ENCODE results near the gene FFAR2.

FFAR2 gene

GRCh38 chr19:35439921-35440320 is 8.1 kb upstream of the FFAR2 start:
- Histone ChIP-seq H3K27ac (ENCODE audit: low read length) (no peak overlapping the region), H3K36me3 (ENCODE audit: control insufficient read depth in 1 of 2, insufficient read depth in 2 of 2, low read length in 2 of 2) (no peaks in the 10 kb centered on the region), H3K4me1 (ENCODE audit: control insufficient read depth in 1 of 2, insufficient read depth in 2 of 2, low read length in 2 of 2) (peaks cover 14 to 27% of the 10 kb centered on the region in 2 donors), H3K9me3 (ENCODE audit: control insufficient read depth in 1 of 2, low read length in 2 of 2) (no peaks in the 10 kb centered on the region), H3K27me3 (ENCODE audit: low read depth, low read length) (no peaks in the 10 kb centered on the region), H3K4me3 (ENCODE audit: low read depth in 1 of 2, low read length in 2 of 2) (no peak overlapping the region)

- Histone ChIP-seq H3K9me3 (ENCODE audit: control insufficient read depth in 1 of 2, low read length in 2 of 2) (no peaks in the 10 kb centered on the region), H3K4me3 (ENCODE audit: low read depth in 1 of 2, low read length in 2 of 2) (no peak overlapping the region), H3K4me1 (ENCODE audit: control insufficient read depth in 1 of 2, insufficient read depth in 2 of 2, low read length in 2 of 2) (peaks cover 0 to 12% of the 10 kb centered on the region in 2 donors), H3K36me3 (ENCODE audit: control insufficient read depth in 1 of 2, insufficient read depth in 2 of 2, low read length in 2 of 2) (no peaks in the 10 kb centered on the region), H3K27ac (ENCODE audit: low read length) (no peak overlapping the region), H3K27me3 (ENCODE audit: low read depth, low read length) (no peaks in the 10 kb centered on the region)
Measured at GRCh38 chr19:35442091-35442490, 6.0 kb upstream of the FFAR2 start.

DNA sequence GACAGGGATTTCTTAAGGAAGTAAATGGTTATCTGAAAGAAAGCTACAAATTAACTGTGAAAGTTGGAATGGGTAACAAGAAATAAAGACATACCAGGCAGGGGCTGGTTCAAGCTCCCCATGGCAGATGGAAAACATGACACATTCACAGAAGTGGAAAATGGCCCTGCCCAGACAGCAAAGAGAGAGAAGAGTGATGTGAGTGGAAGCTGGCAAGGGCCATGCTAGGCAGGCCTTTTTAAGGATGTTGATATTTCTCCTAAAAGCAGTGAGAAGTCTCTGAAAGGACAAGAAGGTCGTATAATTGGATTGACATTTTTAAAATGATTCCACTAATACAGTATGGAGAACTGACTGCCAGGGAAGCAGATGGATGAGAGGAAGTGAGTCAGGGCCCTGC is 3.3 kb upstream of the FFAR2 start:
- H3K27ac ChIP-seq (ENCODE audit: low read length), result no peak overlapping the region
- no peaks in the 10 kb centered on the region for H3K4me1 ChIP-seq (ENCODE audit: control insufficient read depth in 1 of 2, insufficient read depth in 2 of 2, low read length in 2 of 2)
- no peaks in the 10 kb centered on the region for H3K27me3 ChIP-seq (ENCODE audit: low read depth, low read length)
- H3K4me3 ChIP-seq (ENCODE audit: low read depth in 1 of 2, low read length in 2 of 2), result no peak overlapping the region
- no peaks in the 10 kb centered on the region for H3K9me3 ChIP-seq (ENCODE audit: control insufficient read depth in 1 of 2, low read length in 2 of 2)
- H3K36me3 ChIP-seq (ENCODE audit: control insufficient read depth in 1 of 2, insufficient read depth in 2 of 2, low read length in 2 of 2), result no peaks in the 10 kb centered on the region

DNA sequence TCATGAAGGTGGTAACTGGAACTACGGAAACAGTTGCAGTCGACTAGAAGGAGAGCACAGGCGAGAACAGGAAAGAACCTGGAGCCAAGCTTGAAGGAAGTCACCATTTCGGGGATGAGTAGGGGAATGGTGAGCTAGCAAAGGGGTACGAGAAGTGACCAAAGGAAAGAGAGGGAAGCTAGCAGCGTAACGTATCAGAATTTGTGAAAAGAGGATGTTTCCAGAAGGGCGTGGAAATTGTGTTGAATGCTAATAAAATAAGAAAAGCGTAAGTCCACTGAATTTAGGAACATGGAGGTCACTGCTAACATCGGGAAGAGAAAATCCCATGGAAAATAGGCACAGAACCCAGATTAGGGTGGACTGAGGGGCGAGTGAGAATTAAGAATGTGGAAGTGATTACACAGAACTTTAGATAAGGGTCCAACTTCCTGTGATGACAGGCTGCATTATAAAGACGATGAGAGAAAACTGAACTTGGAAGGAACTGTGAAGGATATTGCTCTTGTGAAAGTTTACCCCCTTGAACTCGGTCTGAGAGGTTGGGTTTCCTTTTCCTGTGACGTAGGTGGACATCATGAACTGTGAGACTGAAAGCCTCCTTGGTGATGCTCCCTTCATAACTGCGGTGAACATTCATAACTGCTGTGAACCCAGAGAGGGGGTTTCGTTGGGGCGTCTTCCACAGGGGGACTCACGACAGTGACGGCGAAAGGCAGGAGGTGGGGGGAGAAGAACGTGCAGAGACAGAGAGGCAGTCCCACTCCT is 2.0 kb upstream of the FFAR2 start:
- Histone ChIP-seq H3K27me3 (ENCODE audit: low read depth, low read length) (no peaks in the 10 kb centered on the region), H3K4me1 (ENCODE audit: control insufficient read depth in 1 of 2, insufficient read depth in 2 of 2, low read length in 2 of 2) (no peaks in the 10 kb centered on the region), H3K36me3 (ENCODE audit: control insufficient read depth in 1 of 2, insufficient read depth in 2 of 2, low read length in 2 of 2) (no peaks in the 10 kb centered on the region), H3K27ac (ENCODE audit: low read length) (no peak overlapping the region), H3K4me3 (ENCODE audit: low read depth in 1 of 2, low read length in 2 of 2) (no peak overlapping the region), H3K9me3 (ENCODE audit: control insufficient read depth in 1 of 2, low read length in 2 of 2) (no peaks in the 10 kb centered on the region)

GRCh38 chr19:35449359-35450043 is 1.4 kb downstream of the FFAR2 start:
- no peak overlapping the region for H3K27ac ChIP-seq (ENCODE audit: low read length)

DNA sequence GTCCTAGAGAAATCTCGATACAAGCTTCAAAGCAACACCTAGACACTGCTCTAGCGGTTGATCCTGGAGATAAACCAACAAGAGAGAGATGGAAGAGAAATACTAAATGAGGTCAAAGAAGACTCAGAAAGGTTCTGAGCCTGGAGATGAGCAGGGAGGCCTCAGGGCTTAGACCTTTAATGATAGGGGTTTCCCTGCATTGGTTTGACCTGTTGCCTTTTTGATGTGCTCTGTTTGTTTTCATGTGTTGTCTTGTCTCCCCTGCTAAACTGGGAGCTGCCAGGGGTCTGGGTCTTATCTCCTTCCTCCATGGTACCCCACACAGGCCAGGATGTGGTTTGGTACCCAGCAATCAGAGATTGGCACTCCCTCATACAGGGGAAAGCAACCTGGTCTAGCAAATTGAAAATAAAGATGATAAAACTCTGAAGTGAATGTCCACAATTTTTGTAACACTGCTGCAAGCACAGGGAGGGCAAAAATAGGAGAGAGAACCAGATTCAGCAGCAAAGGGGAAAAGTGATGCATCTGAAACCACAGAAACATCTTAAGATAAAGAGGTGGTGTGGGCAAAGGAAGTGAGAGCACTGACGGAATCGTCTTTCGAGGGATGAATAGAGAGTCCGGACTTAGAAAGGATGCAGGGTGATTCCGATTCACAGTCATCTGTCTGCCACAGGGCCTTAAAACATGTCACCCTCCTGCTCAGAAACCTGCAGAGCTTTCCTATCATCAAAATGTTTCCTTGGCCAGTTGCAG is 3.5 kb downstream of the FFAR2 start:
- no peaks in the 10 kb centered on the region for H3K27me3 ChIP-seq (ENCODE audit: low read depth, low read length)
- no peak overlapping the region for H3K4me3 ChIP-seq (ENCODE audit: low read depth in 1 of 2, low read length in 2 of 2)
- no peak overlapping the region for H3K27ac ChIP-seq (ENCODE audit: low read length)
- H3K4me1 ChIP-seq (ENCODE audit: control insufficient read depth in 1 of 2, insufficient read depth in 2 of 2, low read length in 2 of 2), result no peaks in the 10 kb centered on the region
- no peaks in the 10 kb centered on the region for H3K9me3 ChIP-seq (ENCODE audit: control insufficient read depth in 1 of 2, low read length in 2 of 2)
- no peaks in the 10 kb centered on the region for H3K36me3 ChIP-seq (ENCODE audit: control insufficient read depth in 1 of 2, insufficient read depth in 2 of 2, low read length in 2 of 2)

More at GRCh38 chr19:35449359-35450043, 1.4 kb downstream of the FFAR2 start:
- H3K36me3 ChIP-seq (ENCODE audit: control insufficient read depth in 1 of 2, insufficient read depth in 2 of 2, low read length in 2 of 2), result no peaks in the 10 kb centered on the region
- no peaks in the 10 kb centered on the region for H3K27me3 ChIP-seq (ENCODE audit: low read depth, low read length)
- H3K4me3 ChIP-seq (ENCODE audit: low read depth in 1 of 2, low read length in 2 of 2), result no peak overlapping the region
- no peaks in the 10 kb centered on the region for H3K4me1 ChIP-seq (ENCODE audit: control insufficient read depth in 1 of 2, insufficient read depth in 2 of 2, low read length in 2 of 2)
- H3K9me3 ChIP-seq (ENCODE audit: control insufficient read depth in 1 of 2, low read length in 2 of 2), result no peaks in the 10 kb centered on the region

DNA sequence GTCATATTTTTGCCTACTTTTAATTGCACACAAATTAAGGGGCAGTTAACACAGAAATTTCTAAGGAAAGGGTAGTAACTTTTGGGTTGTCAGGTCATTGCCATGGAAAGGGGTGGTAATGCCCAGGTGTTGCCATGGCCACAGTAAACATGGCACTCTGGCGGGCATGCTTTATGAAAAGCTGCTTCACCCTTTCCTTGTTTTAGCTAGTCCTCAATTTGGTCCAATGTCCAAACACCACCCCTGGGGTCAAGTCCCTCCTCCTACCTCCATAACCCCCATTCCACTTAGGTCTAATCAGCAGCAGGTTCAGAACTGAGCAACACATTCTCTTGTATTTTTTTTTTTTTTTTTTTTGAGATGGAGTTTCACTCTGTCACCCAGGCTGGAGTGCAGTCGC is 6.6 kb downstream of the FFAR2 start:
- H3K27ac ChIP-seq (ENCODE audit: low read length), result no peak overlapping the region
- H3K4me3 ChIP-seq (ENCODE audit: low read depth in 1 of 2, low read length in 2 of 2), result no peak overlapping the region
- H3K9me3 ChIP-seq (ENCODE audit: control insufficient read depth in 1 of 2, low read length in 2 of 2), result no peaks in the 10 kb centered on the region
- no peaks in the 10 kb centered on the region for H3K27me3 ChIP-seq (ENCODE audit: low read depth, low read length)
- H3K36me3 ChIP-seq (ENCODE audit: control insufficient read depth in 1 of 2, insufficient read depth in 2 of 2, low read length in 2 of 2), result no peaks in the 10 kb centered on the region
- H3K4me1 ChIP-seq (ENCODE audit: control insufficient read depth in 1 of 2, insufficient read depth in 2 of 2, low read length in 2 of 2), result peaks cover 12% of the 10 kb centered on the region in 2 donors

DNA sequence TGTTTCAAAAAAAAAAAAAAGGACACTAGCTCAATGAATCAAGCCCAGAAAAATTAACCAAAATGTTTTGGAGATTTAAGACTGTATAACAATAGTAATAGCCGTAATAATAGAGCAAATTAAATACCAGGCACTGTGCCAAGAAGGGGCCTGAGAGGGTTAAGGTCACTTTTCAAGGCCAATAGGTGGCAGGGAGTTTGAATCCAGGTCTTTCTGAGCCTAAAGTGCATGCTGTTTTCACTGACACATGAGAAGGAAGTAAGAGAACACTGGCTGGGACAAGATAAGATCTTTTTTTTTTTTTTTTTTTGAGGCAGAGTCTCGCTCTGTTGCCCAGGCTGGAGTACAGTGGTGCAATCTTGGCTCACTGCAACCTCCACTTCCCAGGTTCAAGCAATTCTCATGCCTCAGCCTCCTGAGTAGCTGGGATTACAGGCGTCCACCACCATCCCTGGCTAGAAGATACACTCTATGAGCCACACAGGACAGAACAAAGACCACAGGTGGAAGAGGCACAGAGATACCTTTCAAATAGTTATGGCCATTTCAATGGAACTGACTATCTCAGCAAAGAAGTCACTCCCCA is 7.7 kb downstream of the FFAR2 start:
- H3K9me3 ChIP-seq (ENCODE audit: control insufficient read depth in 1 of 2, low read length in 2 of 2), result no peaks in the 10 kb centered on the region
- no peaks in the 10 kb centered on the region for H3K27me3 ChIP-seq (ENCODE audit: low read depth, low read length)
- H3K4me1 ChIP-seq (ENCODE audit: control insufficient read depth in 1 of 2, insufficient read depth in 2 of 2, low read length in 2 of 2), result peaks cover 12 to 14% of the 10 kb centered on the region in 2 donors
- no peak overlapping the region for H3K27ac ChIP-seq (ENCODE audit: low read length)
- no peaks in the 10 kb centered on the region for H3K36me3 ChIP-seq (ENCODE audit: control insufficient read depth in 1 of 2, insufficient read depth in 2 of 2, low read length in 2 of 2)
- no peak overlapping the region for H3K4me3 ChIP-seq (ENCODE audit: low read depth in 1 of 2, low read length in 2 of 2)

GRCh38 chr19:35457173-35457572 is 9.1 kb downstream of the FFAR2 start:
- Histone ChIP-seq H3K27me3 (ENCODE audit: low read depth, low read length) (no peaks in the 10 kb centered on the region), H3K27ac (ENCODE audit: low read length) (no peak overlapping the region), H3K36me3 (ENCODE audit: control insufficient read depth in 1 of 2, insufficient read depth in 2 of 2, low read length in 2 of 2) (no peaks in the 10 kb centered on the region), H3K4me1 (ENCODE audit: control insufficient read depth in 1 of 2, insufficient read depth in 2 of 2, low read length in 2 of 2) (peaks cover 12 to 23% of the 10 kb centered on the region in 2 donors), H3K9me3 (ENCODE audit: control insufficient read depth in 1 of 2, low read length in 2 of 2) (no peaks in the 10 kb centered on the region), H3K4me3 (ENCODE audit: low read depth in 1 of 2, low read length in 2 of 2) (no peak overlapping the region)

- H3K4me3 ChIP-seq (ENCODE audit: low read depth in 1 of 2, low read length in 2 of 2), result no peak overlapping the region
- no peaks in the 10 kb centered on the region for H3K27me3 ChIP-seq (ENCODE audit: low read depth, low read length)
- H3K9me3 ChIP-seq (ENCODE audit: control insufficient read depth in 1 of 2, low read length in 2 of 2), result no peaks in the 10 kb centered on the region
- H3K36me3 ChIP-seq (ENCODE audit: control insufficient read depth in 1 of 2, insufficient read depth in 2 of 2, low read length in 2 of 2), result no peaks in the 10 kb centered on the region
- no peak overlapping the region for H3K27ac ChIP-seq (ENCODE audit: low read length)
- H3K4me1 ChIP-seq (ENCODE audit: control insufficient read depth in 1 of 2, insufficient read depth in 2 of 2, low read length in 2 of 2), result peaks cover 12 to 23% of the 10 kb centered on the region in 2 donors
Measured at GRCh38 chr19:35458192-35458591, 10.1 kb downstream of the FFAR2 start.
